NCI-H1092 (cell line): Measurements from ENCODE around the gene GAS6.

Experiments used
- DNase-seq: peaks from one replicate; lab custom pipeline; 2025; lab: John Stamatoyannopoulos, UW

The GAS6 gene

GRCh38 chr13:113851826-113852535 lies 11.9 kb downstream of the GAS6 start:
- DNase-seq = no peak

- no peak for DNase-seq
These were observed 12.4 kb downstream of the GAS6 start for GRCh38 chr13:113851480-113851803.

- DNase-seq = no peak
These were observed 13.0 kb downstream of the GAS6 start for GRCh38 chr13:113850722-113851479.

GRCh38 chr13:113849981-113850721 lies 13.7 kb downstream of the GAS6 start:
- no peak for DNase-seq

- no peak for DNase-seq
These were observed 14.3 kb downstream of the GAS6 start for GRCh38 chr13:113849546-113849945.

GRCh38 chr13:113848431-113849260 lies 15.2 kb downstream of the GAS6 start:
- no peak for DNase-seq

GRCh38 chr13:113848020-113848419 lies 15.9 kb downstream of the GAS6 start:
- DNase-seq = no peak

GRCh38 chr13:113846636-113847318 lies 17.1 kb downstream of the GAS6 start:
- DNase-seq = no peak

GRCh38 chr13:113845723-113846635 lies 17.9 kb downstream of the GAS6 start:
- no peak for DNase-seq

GRCh38 chr13:113845055-113845454 lies 18.8 kb downstream of the GAS6 start:
- DNase-seq = no peak

- no peak for DNase-seq
These were observed 19.9 kb downstream of the GAS6 start for GRCh38 chr13:113843864-113844556.

- no peak for DNase-seq
These were observed 20.7 kb downstream of the GAS6 start for GRCh38 chr13:113843063-113843654.

GRCh38 chr13:113842336-113843062 lies 21.4 kb downstream of the GAS6 start:
- DNase-seq = no peak

- no peak for DNase-seq
These were observed 22.6 kb downstream of the GAS6 start for GRCh38 chr13:113841353-113841650.

- DNase-seq = no peak
These were observed 23.1 kb downstream of the GAS6 start for GRCh38 chr13:113840541-113841352.

GRCh38 chr13:113839536-113840204 lies 24.2 kb downstream of the GAS6 start:
- DNase-seq = no peak

- no peak for DNase-seq
These were observed 25.1 kb downstream of the GAS6 start for GRCh38 chr13:113838711-113839201.
